HL-60 (cell line): Measurements from ENCODE around the gene FRMD5.

Experiments
- DNase-seq, 2 experiments: peaks; one replicate each; pipeline ENCODE4 v3.0.0-alpha.2; 2010 to 2020; ENCODE audit warnings: low read depth in 1 of 2, low spot score in 1 of 2
- H3K27ac ChIP-seq: fragments of 250-450 bp; sonication (Bioruptor Pico); replicated peaks from 2 replicates; pipeline ENCODE4 v1.5.1; 2020; ENCODE audit warnings: mild to moderate bottlenecking, moderate library complexity
- H3K27me3 ChIP-seq: fragments of 250-450 bp; sonication (Bioruptor Pico); 2 replicates; pipeline ENCODE4 v1.5.1; 2021; ENCODE audit warnings: mild to moderate bottlenecking, moderate library complexity; ENCODE audit not compliant: insufficient read depth, poor library complexity, severe bottlenecking
- H3K4me3 ChIP-seq: replicated peaks from 2 replicates; pipeline ENCODE4 v1.5.1; 2011; ENCODE audit warnings: mild to moderate bottlenecking, control low read depth, low read length; ENCODE audit not compliant: insufficient read depth
- GABPA ChIP-seq: IDR thresholded peaks from 2 replicates; pipeline ENCODE4 v1.6.1; 2012; ENCODE audit warnings: low read depth
- POLR2AphosphoS5 ChIP-seq: IDR thresholded peaks from 2 replicates; pipeline ENCODE4 v1.6.1; 2012; ENCODE audit warnings: low read depth
- SPI1 ChIP-seq: IDR thresholded peaks from 2 replicates; pipeline ENCODE4 v1.6.1; 2012; ENCODE audit warnings: low read depth, mild to moderate bottlenecking, borderline replicate concordance
- TF ChIP-seq, protein P1 (sequence below): IDR thresholded peaks from one replicate; pipeline ENCODE4 v1.5.1; 2011; ENCODE audit warnings: low read length, control low read depth, inconsistent platforms; ENCODE audit not compliant: insufficient read depth
- TF ChIP-seq, protein P2 (sequence below): IDR thresholded peaks from 2 replicates; pipeline ENCODE4 v1.6.1; 2012; ENCODE audit warnings: low read depth; ENCODE audit not compliant: insufficient replicate concordance

FRMD5 gene

DNA sequence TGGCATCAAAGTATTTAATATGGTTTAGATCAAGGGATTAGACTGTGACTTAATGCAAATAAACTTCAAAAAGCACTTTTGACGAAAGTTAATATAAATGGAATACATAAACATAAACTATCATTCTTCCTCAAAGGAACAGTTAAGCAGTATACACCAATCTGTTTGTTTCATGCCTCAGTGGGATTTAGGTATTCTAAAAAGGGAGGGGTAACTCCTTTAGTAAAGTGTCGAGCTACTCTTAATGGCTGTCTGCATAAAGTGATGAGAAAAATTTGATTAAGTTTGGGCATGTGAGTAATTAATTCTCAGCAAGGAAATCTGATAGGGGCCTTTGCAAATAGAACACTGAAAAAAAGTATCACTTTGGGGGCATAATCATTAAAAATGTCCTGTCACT is 176.9 kb downstream of the FRMD5 start:
- Histone ChIP-seq H3K4me3 (no peak overlapping the region), H3K27me3 (no peaks in the 10 kb centered on the region), H3K27ac (no peak overlapping the region)
- TF ChIP-seq, protein P1, sequence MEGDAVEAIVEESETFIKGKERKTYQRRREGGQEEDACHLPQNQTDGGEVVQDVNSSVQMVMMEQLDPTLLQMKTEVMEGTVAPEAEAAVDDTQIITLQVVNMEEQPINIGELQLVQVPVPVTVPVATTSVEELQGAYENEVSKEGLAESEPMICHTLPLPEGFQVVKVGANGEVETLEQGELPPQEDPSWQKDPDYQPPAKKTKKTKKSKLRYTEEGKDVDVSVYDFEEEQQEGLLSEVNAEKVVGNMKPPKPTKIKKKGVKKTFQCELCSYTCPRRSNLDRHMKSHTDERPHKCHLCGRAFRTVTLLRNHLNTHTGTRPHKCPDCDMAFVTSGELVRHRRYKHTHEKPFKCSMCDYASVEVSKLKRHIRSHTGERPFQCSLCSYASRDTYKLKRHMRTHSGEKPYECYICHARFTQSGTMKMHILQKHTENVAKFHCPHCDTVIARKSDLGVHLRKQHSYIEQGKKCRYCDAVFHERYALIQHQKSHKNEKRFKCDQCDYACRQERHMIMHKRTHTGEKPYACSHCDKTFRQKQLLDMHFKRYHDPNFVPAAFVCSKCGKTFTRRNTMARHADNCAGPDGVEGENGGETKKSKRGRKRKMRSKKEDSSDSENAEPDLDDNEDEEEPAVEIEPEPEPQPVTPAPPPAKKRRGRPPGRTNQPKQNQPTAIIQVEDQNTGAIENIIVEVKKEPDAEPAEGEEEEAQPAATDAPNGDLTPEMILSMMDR = no peak
- TF ChIP-seq POLR2AphosphoS5 (no peak), SPI1 (no peak), GABPA (no peak)
- TF ChIP-seq, protein P2, sequence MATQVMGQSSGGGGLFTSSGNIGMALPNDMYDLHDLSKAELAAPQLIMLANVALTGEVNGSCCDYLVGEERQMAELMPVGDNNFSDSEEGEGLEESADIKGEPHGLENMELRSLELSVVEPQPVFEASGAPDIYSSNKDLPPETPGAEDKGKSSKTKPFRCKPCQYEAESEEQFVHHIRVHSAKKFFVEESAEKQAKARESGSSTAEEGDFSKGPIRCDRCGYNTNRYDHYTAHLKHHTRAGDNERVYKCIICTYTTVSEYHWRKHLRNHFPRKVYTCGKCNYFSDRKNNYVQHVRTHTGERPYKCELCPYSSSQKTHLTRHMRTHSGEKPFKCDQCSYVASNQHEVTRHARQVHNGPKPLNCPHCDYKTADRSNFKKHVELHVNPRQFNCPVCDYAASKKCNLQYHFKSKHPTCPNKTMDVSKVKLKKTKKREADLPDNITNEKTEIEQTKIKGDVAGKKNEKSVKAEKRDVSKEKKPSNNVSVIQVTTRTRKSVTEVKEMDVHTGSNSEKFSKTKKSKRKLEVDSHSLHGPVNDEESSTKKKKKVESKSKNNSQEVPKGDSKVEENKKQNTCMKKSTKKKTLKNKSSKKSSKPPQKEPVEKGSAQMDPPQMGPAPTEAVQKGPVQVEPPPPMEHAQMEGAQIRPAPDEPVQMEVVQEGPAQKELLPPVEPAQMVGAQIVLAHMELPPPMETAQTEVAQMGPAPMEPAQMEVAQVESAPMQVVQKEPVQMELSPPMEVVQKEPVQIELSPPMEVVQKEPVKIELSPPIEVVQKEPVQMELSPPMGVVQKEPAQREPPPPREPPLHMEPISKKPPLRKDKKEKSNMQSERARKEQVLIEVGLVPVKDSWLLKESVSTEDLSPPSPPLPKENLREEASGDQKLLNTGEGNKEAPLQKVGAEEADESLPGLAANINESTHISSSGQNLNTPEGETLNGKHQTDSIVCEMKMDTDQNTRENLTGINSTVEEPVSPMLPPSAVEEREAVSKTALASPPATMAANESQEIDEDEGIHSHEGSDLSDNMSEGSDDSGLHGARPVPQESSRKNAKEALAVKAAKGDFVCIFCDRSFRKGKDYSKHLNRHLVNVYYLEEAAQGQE = no peak
- no peak for DNase-seq

DNA sequence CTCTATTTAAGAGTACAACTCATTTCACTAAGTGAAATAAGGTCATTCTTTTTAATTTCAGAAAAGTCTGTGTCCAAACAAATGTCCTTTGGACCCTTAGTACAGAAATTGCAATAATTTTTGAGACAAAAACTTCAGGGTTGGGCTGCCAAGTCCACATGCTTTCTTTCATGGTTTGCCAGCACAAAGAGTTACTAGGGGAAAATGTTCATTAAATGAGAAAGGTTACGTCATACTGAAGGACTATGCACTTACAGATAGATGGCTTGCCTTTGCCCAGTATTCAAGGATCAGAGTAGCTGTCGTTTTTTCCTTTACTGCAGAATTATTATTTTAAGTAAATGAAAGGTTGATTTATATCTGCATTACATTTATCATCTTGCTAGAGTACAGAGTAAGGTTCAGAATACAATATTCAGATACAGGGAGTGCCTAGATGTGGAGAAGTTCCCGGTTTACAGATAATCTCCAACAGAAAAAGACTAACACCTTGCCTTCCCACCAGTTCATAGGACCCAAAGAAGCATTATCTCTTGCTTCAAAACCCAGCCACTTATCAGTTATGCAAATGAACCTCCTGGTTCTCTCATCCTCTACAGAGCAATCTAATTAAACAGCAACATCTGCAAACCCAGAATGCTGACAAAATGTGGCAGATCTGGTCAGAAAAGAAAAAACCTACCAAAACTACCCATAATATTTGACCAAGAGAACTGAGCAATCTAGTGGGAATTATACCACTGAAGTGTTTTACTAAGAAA is 179.3 kb downstream of the FRMD5 start:
- no peak for TF ChIP-seq GABPA
- TF ChIP-seq, protein P1 = no peak
- TF ChIP-seq, protein P2 = no peak
- no peak for TF ChIP-seq SPI1
- no peak for TF ChIP-seq POLR2AphosphoS5

DNA sequence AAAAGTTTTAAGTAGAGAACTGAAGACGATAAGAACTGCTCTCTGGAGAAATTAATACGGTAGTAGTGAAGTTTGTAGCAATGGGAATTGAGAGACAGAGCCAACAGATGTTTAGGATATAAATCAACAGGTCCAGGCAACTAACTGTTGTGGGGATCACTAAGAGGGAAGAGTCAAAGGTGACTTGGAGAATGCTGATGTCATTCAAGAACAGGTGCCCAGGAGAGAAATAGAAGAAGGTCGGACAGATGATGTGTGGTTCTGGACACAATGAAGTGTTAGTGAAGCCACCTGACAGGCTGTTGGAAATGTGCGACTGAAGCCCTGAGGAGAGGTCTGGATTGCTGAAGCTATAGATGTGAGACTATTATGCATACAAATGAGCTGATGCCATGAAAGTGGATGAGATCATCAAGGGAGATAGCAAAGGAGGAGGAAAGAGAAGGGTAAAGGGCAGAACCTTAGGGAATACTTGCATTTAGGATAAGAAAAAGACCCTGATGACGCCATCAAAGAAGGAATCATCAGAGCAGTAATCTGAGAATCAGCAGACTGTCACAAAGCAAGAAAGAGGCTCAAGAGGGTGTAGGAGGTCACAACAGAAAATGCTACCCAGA is 183.7 kb downstream of the FRMD5 start:
- TF ChIP-seq, protein P1 = no peak
- TF ChIP-seq SPI1 = no peak
- no peak for TF ChIP-seq GABPA
- TF ChIP-seq, protein P2 = no peak
- TF ChIP-seq POLR2AphosphoS5 = no peak
- no peak for DNase-seq
- Histone ChIP-seq H3K27me3 (no peaks in the 10 kb centered on the region), H3K4me3 (no peak overlapping the region), H3K27ac (no peak overlapping the region)

More for the DNA sequence above, 179.3 kb downstream of the FRMD5 start:
- DNase-seq = no peak
- H3K27me3 ChIP-seq = no peaks in the 10 kb centered on the region
- no peak overlapping the region for H3K4me3 ChIP-seq
- H3K27ac ChIP-seq = no peak overlapping the region
